Osteoblast (primary cell): ENCODE results near the gene MTARC1. TPM values are rescaled to one million over a fixed set of nuclear protein-coding genes. Genes with fewer than 3 reads are reported as not detected.
A peak's percentile ranks its signal among the peaks of the same experiment; 100 is the strongest.

Experiments used
- DNase-seq: peaks from one replicate; pipeline ENCODE4 v3.0.0; 2011; ENCODE audit warnings: low spot score, mixed read lengths; ENCODE audit not compliant: insufficient read length; ENCODE audit errors: missing footprints
- H2AFZ ChIP-seq: 2 replicates; pipeline ENCODE4 v1.6.0; 2011; ENCODE audit warnings: mild to moderate bottlenecking, low read length
- H3K27ac ChIP-seq: 2 replicates; pipeline ENCODE4 v1.5.1; 2011; ENCODE audit warnings: mild to moderate bottlenecking, low read depth, low read length, moderate library complexity
- H3K27me3 ChIP-seq: 2 replicates; pipeline ENCODE4 v1.6.0; 2012; ENCODE audit warnings: mild to moderate bottlenecking, control low read depth, inconsistent platforms, low read length, moderate library complexity; ENCODE audit not compliant: insufficient read depth
- H3K36me3 ChIP-seq: 2 replicates; pipeline ENCODE4 v1.5.1; 2011; ENCODE audit warnings: mild to moderate bottlenecking, low read length, control low read depth, moderate library complexity; ENCODE audit not compliant: insufficient read depth
- H3K4me1 ChIP-seq: 2 replicates; pipeline ENCODE4 v1.5.1; 2011; ENCODE audit warnings: mild to moderate bottlenecking, low read length, control low read depth, moderate library complexity; ENCODE audit not compliant: insufficient read depth
- H3K4me2 ChIP-seq: 2 replicates; pipeline ENCODE4 v1.6.0; 2011; ENCODE audit warnings: mild to moderate bottlenecking, low read length; ENCODE audit not compliant: insufficient read depth
- H3K4me3 ChIP-seq: fragments of 200-600 bp; sonication (generic); 3 replicates; pipeline ENCODE4 v1.5.1; 2012; ENCODE audit warnings: mild to moderate bottlenecking, low read length, inconsistent platforms; ENCODE audit not compliant: insufficient read depth
- H3K79me2 ChIP-seq: 2 replicates; pipeline ENCODE4 v1.6.0; 2012; ENCODE audit warnings: mild to moderate bottlenecking, low read length, control low read depth, inconsistent platforms; ENCODE audit not compliant: insufficient read depth
- H3K9me3 ChIP-seq: 2 replicates; pipeline ENCODE4 v1.5.1; 2011; ENCODE audit warnings: low read depth, low read length, control low read depth
- H4K20me1 ChIP-seq: 2 replicates; pipeline ENCODE4 v1.6.0; 2012; ENCODE audit warnings: mild to moderate bottlenecking, low read length, control low read depth; ENCODE audit not compliant: insufficient read depth
- CTCF ChIP-seq: IDR thresholded peaks from 2 replicates; pipeline ENCODE4 v1.5.1; 2011; ENCODE audit warnings: mild to moderate bottlenecking, low read depth, low read length, moderate library complexity; ENCODE audit errors: extremely low read depth
- total RNA-seq: library from RNA; depleted of rRNA; stranded (reverse); fragments of >200 nt; gene quantifications from 2 replicates; pipeline ENCODE4 v1.2.3, GENCODE V29; 2012

The MTARC1 gene
- total RNA-seq, 1 donor: 2.9 TPM

- H3K9me3 ChIP-seq: no peaks in the 10 kb centered on the region
- peaks cover 6% of the 10 kb centered on the region for H3K79me2 ChIP-seq
- no peaks in the 10 kb centered on the region for H4K20me1 ChIP-seq
- H3K4me1 ChIP-seq: peaks cover 14% of the 10 kb centered on the region
- TF ChIP-seq CTCF: no peak
- H3K36me3 ChIP-seq: no peaks in the 10 kb centered on the region
- peak; percentile 55 for DNase-seq
- H2AFZ ChIP-seq: no peak overlapping the region
- H3K4me2 ChIP-seq: no peak overlapping the region
- H3K4me3 ChIP-seq: no peak overlapping the region
- H3K27me3 ChIP-seq: no peaks in the 10 kb centered on the region
- H3K27ac ChIP-seq: no peak overlapping the region
Observed at GRCh38 chr1:220750131-220750515, 36.6 kb upstream of the MTARC1 start.

- no peak for DNase-seq
- H3K4me2 ChIP-seq: no peak overlapping the region
- H4K20me1 ChIP-seq: no peaks in the 10 kb centered on the region
- peaks cover 6% of the 10 kb centered on the region for H3K79me2 ChIP-seq
- no peak overlapping the region for H3K27ac ChIP-seq
- no peaks in the 10 kb centered on the region for H3K27me3 ChIP-seq
- no peaks in the 10 kb centered on the region for H3K9me3 ChIP-seq
- no peak overlapping the region for H3K4me3 ChIP-seq
- H3K36me3 ChIP-seq: no peaks in the 10 kb centered on the region
- TF ChIP-seq CTCF: no peak
- H2AFZ ChIP-seq: no peak overlapping the region
- peaks cover 14% of the 10 kb centered on the region for H3K4me1 ChIP-seq
Observed at GRCh38 chr1:220751111-220751510, 35.6 kb upstream of the MTARC1 start.

- H3K9me3 ChIP-seq: no peaks in the 10 kb centered on the region
- no peaks in the 10 kb centered on the region for H3K36me3 ChIP-seq
- H3K79me2 ChIP-seq: peaks cover 4% of the 10 kb centered on the region
- DNase-seq: no peak
- H2AFZ ChIP-seq: no peak overlapping the region
- no peak overlapping the region for H3K27ac ChIP-seq
- no peaks in the 10 kb centered on the region for H3K4me1 ChIP-seq
- TF ChIP-seq CTCF: no peak
- H3K4me2 ChIP-seq: no peak overlapping the region
- no peak overlapping the region for H3K4me3 ChIP-seq
- H4K20me1 ChIP-seq: no peaks in the 10 kb centered on the region
- H3K27me3 ChIP-seq: no peaks in the 10 kb centered on the region
Observed at GRCh38 chr1:220754212-220754917, 32.3 kb upstream of the MTARC1 start.

- H3K36me3 ChIP-seq: no peaks in the 10 kb centered on the region
- H2AFZ ChIP-seq: no peak overlapping the region
- H3K79me2 ChIP-seq: no peaks in the 10 kb centered on the region
- no peaks in the 10 kb centered on the region for H3K27me3 ChIP-seq
- H3K27ac ChIP-seq: no peak overlapping the region
- no peak overlapping the region for H3K4me2 ChIP-seq
- no peaks in the 10 kb centered on the region for H3K9me3 ChIP-seq
- H3K4me3 ChIP-seq: no peak overlapping the region
- no peaks in the 10 kb centered on the region for H4K20me1 ChIP-seq
- no peak for DNase-seq
- TF ChIP-seq CTCF: no peak
- H3K4me1 ChIP-seq: no peaks in the 10 kb centered on the region
Observed at GRCh38 chr1:220754918-220755295, 31.8 kb upstream of the MTARC1 start.
